ENCODE measurements around the gene HCFC1.
A peak's percentile ranks its signal among the peaks of the same experiment; 100 is the strongest.

The HCFC1 gene

GRCh38 chrX:153974003-153974725 lies 2.5 kb upstream of the HCFC1 start:
- DNase-seq (ENCODE audit: low read depth, low spot score) = no peak

DNA sequence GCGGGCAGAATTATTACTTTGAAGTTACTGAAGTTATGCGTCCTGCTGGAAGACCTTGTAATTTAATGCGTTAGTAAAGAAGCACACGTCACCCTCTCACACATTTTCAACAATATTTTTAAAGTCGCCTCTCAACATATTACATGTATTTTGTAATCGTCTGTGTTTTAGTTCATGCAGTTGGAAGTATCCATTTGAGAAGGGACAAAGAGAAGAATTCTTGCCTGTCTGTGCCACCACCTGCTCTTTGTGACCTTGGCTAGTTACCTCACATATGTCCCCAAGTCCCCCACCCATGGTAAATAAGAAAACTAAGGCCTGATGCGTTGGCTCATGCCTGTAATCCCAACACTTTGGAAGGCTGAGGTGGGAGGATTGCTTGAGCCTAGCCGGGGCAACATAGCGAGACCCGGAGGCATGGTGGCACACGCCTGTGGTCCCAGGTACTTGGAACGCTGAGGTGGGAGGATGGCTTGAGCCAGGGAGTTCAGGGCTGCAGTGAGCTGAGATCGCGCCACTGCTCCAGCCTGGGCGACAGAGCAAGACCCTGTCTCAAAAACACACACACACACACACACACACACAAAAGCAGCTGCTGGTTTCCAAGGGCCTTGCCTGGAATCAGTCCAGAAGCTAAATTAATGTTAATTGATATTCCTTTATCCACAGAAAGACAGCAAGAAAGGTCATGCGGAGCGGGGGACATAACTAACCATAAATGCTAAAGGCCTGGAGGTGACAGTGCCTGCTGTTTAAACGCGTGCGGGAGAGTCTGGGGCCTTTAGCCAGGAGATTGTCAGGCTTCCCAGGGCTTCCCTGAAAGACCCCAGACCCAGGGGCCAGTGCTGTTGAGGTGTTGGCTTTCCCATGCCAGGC lies 1.7 kb upstream of the HCFC1 start:
- DNase-seq (ENCODE audit: low read depth, low spot score) = no peak

DNA sequence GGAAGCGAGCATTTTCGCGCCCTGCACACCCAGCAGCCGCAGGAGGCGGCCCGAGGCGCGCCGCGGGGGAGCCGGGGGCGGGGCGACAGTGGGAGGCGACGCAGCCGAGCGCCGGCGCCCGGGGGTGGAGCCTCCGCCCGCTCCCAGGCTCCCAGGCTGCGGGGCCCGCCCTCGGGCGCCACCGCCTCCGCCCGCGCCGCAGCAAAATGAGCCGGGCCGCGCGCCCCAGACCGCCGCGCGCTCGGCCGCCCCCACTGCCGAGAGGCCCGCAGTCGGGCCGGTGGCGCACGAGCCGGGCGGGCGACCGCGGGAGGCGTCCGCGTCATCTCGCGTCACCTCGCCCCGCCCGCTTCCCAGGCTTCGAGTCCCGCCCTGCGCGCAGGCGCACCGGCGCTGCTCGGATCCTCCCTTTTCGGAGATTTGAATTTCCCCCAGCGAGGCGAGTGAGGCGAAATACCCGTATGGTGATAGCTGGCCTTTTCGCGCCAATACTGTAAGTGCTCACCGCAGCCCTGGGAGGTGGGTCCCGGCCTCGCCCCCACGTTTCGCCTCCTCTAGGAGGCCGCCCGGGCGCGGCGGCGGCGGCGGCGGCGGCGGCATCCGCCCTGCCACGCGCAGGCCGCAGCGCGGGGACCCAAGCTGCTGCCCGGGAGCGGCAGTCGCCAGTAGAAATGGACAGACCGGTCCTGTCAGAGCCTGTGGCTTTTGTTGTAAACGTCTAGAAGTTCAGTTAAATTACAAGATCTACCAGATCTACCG lies 929 bp upstream of the HCFC1 start, which contains the start of gene TMEM187:
TSS of gene TMEM187 (plus strand) at position 387 of the 759 bp plus-strand sequence. CDS start 9,309 bp downstream, outside the sequence.
- DNase-seq (ENCODE audit: low read depth, low spot score) = peak; percentile 72

DNA sequence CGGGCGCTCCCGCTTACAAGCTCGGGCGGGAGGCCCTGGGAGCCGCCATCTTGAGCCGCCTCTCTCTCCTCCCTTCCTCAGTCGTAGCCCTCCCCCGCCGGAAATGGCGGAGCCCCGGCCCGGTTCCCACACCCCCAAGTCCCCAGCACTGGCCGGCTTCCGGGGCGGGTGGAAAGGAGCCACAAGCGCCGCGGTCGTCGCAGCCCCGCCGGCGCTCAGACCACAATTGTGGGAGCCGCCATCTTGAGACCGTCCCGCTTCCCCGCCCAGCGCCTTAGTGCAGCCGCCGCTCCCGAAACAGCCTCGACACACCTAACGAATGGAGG lies 531 bp downstream of the HCFC1 start:
- peak; percentile 74 for DNase-seq (ENCODE audit: low read depth, low spot score)

- DNase-seq (ENCODE audit: low read depth, low spot score) = no peak
Measured at GRCh38 chrX:153970357-153971123, 1.1 kb downstream of the HCFC1 start.

DNA sequence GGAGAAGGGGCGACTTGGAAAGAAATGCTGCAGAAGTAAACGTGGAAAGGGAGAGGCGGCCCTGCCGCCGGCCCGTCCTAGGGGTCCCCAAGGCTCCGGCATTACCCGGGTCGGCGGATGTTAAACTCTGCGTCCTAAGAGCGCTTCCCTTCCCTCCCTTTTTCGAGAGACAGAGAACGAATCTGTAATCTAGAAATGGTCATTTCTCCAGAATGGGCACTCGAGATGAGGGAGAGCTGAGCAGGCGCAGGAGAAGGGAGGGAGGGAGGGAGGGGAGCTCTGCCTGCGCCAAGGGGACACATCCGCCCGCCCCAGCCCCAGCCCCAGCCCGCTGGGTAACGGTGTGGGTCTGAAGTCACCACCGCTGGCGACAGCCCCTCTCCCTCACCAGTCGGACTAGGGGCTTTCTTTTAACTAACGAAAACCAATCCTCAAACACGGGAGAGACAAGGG lies 1.7 kb downstream of the HCFC1 start:
- DNase-seq (ENCODE audit: low read depth, low spot score) = no peak

DNA sequence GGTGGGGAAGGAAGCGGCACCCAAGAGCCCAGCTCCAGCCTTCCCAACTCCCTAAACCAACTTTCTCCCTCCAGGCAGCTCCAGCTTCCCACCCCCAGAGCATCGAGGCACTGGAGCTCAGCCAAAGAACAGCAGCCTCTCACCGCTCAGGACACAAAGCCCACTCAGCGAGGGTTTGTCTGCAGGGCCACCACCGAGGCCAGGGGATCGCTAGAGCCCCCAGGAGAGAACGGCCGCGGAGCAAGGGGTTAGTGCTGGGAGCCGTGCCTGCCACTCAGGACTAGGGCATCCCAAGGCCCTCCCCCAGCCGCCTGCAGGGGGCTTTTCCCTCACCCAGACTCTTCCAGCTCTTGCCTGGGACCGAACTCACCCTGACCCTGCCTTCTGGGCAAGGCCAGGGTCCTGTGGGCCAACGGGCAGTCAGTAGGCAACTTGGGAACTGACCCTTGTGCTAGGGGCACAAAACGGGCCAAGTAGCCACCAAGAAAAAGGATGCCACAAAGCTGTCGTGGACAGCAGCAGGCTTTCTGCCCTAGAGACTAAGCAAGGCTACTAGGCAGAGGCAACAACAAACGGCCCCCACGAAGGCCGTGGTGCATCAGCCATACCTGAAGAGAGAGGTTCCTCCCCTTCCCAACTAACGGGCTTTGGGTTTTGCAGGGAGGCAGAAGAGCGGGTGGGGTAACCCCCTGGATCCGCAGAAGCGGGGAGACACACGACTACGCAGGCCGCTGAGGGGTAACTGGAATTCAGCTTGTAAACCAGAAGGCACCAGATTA lies 2.3 kb downstream of the HCFC1 start:
- no peak for DNase-seq (ENCODE audit: low read depth, low spot score)

DNA sequence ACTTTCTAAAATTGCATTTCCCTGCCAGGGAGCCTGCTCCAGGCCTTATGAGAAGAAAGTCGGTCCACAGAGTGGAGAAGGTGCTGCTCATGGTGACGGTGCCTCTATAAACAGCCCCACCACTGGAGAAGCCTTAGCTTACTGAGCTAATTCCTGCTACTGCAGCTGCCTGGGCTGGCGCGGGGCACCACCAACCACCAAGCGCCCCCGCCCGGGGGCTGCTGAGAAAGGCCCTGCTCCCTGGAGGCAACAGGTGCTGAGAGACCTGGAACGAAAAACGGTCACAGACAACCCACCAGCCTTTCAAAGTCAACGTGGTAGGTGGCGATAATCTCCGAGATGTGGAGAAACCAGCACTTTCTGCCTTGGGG lies 2.9 kb downstream of the HCFC1 start:
- DNase-seq (ENCODE audit: low read depth, low spot score) = no peak

DNA sequence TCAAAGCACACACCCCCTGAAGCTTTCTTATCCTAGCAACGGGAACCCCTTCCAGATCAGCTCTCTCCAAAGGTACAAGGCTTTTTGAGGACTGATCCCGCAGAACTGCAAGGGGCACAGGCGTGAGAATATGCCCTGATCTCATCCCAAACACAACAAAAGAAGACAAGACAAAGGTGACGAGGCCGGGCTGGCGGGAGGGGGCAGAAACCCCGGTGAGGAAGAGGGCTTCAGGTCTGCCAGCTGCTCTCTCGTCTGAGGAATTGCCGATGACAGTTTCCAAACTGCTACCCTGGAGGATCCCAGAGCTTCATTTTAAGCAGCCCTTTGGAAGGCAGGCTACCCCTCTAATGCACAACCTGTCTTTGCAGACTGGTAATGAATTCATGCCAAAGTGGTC lies 3.4 kb downstream of the HCFC1 start:
- no peak for DNase-seq (ENCODE audit: low read depth, low spot score)

GRCh38 chrX:153967536-153968224 lies 3.9 kb downstream of the HCFC1 start:
- DNase-seq (ENCODE audit: low read depth, low spot score) = no peak

GRCh38 chrX:153966841-153967535 lies 4.6 kb downstream of the HCFC1 start:
- DNase-seq (ENCODE audit: low read depth, low spot score) = no peak

- no peak for DNase-seq (ENCODE audit: low read depth, low spot score)
Measured at GRCh38 chrX:153966283-153966688, 5.3 kb downstream of the HCFC1 start.

DNA sequence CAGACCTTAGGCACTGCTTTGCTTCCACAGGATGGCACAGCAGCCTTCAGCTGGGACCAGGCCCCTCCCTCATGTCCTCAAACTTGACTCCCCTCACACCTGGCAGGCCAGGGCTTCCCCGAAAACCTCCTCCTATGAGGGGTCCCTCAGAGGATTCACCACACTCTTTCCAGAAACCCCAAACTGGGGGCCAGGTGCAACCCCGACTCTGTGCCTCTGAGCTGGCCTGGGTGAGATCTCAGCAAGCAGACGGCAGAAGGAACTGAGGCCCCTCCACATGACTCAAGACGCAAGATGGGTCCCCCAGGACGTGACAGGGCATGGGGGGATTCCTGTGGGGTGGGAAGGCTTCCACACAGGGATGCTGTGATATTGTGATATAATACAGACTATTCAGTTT lies 6.2 kb downstream of the HCFC1 start:
- DNase-seq (ENCODE audit: low read depth, low spot score) = no peak

- DNase-seq (ENCODE audit: low read depth, low spot score) = no peak
Measured at GRCh38 chrX:153964105-153964504, 7.5 kb downstream of the HCFC1 start.

DNA sequence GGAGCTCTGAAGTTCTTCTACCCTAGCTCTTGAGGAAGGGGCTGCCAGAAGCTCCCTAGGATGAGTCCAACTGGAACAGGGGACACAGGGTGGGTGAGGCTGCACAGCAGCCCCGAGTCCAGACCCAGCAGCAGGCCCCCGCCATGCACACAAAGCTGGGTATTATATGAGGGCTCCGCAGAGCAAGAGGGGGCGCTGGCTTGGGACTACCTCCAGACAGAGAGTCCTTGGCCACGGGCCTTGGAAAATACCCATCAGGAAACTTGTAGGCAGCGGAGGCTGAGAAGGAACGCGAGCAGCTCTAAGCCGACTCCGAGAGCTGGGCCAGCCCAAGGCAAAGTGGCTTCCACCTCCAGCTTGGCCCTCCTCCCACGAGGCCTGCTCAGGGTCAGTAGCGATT lies 8.1 kb downstream of the HCFC1 start:
- no peak for DNase-seq (ENCODE audit: low read depth, low spot score)

GRCh38 chrX:153961292-153961691 lies 10.3 kb downstream of the HCFC1 start:
- no peak for DNase-seq (ENCODE audit: low read depth, low spot score)

DNA sequence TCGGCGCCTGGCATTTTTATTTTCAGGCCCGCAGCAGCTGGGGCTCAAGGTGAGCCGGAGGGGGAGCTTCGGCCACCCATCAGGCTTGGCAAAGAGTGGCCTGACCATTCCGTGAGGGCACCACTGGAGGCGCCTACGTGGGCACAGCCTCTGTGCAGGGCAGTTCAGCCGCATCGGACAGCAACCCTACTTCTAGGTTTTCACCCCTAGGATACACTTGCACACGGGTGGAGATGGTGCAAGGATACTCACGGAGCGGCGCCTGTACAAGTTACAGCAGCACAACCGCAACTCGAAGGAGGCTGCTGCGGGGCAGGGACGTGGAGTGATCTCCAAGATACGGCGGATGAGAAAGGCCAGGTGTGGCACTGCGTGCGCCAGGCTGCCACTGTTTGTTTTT lies 10.8 kb downstream of the HCFC1 start:
- DNase-seq (ENCODE audit: low read depth, low spot score) = no peak

DNA sequence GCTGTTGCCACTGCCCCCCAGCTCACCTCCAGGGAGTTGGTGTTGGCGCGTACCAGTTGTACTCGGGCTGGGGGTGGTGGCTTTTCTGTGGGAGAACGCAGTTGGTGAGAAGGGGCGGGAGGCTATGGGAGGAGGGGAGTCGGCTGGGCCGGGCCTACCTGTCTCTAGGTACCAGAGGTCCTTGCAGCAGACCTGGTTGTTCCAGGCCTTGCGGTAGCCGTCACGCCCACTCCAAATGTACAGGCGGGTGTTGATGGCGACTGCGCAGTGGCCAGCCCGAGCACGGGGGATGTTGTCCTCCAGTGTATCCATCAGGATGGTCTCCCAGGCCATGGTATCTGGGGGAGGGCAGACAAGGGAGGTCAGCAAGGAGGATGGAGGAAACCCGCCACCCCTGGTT lies 11.5 kb downstream of the HCFC1 start:
- DNase-seq (ENCODE audit: low read depth, low spot score) = no peak

DNA sequence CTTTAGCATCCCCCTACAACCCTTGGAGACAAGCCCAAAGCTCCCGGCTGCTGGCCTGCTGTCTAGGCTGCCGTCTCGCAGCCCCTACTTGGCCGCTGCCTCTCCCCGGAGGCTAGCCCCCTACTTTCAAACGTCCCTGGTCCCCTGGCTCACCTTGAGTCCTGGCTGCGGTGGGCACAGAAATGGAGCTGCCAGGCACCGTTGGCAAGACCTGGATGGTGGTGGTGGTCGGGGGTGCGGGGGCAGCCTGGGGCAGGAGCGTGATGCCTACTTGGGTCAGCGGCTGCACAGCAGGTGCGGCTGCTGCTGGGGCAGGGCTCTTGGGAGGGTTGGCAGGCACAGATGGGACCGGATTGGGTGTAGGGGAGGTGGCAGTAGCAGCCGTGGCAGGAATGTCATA lies 12.0 kb downstream of the HCFC1 start:
- no peak for DNase-seq (ENCODE audit: low read depth, low spot score)

GRCh38 chrX:153958605-153959004 lies 13.0 kb downstream of the HCFC1 start:
- no peak for DNase-seq (ENCODE audit: low read depth, low spot score)

Measured in activated CD4-positive, CD25-positive, alpha-beta regulatory T cell treated with anti-CD3 and anti-CD28 coated beads, Interleukin-2, amount 50 U/mL, for 16 hours (primary cell).